ENCODE measurements around the gene STX19. TPM values are rescaled to one million over a fixed set of nuclear protein-coding genes. Genes with fewer than 3 reads are reported as not detected.

Gene STX19
- total RNA-seq, 6 experiments from 2014 or later = not detected

- Histone ChIP-seq H3K36me3 (no peaks in the 10 kb centered on the region), H3K4me1 (no peaks in the 10 kb centered on the region), H3K27ac (no peak overlapping the region), H3K4me3 (no peak overlapping the region), H3K27me3 (no peaks in the 10 kb centered on the region), H3K9me3 (no peaks in the 10 kb centered on the region)
- ATAC-seq (no peak), DNase-seq (no peak)
- intact Hi-C loops (cut with DNase I) = no loop called here
- TF ChIP-seq CTCF (IDR thresholded peaks at IDR 0.05) = no peak
- no peak for TF ChIP-seq POLR2A (IDR thresholded peaks at IDR 0.05)
- 93% methylated on average over 3 of the region's 9 CpGs for WGBS (ENCODE audit: insufficient coverage, low coverage, low lambda C conversion rate, missing lambda C conversion rate)
These were observed 39.6 kb downstream of the STX19 start for GRCh38 chr3:93988764-93989163.

GRCh38 chr3:93988283-93988682 is 40.1 kb downstream of the STX19 start:
- H3K4me1 ChIP-seq = no peaks in the 10 kb centered on the region
- no peaks in the 10 kb centered on the region for H3K27me3 ChIP-seq
- H3K27ac ChIP-seq = no peak overlapping the region
- no peaks in the 10 kb centered on the region for H3K36me3 ChIP-seq
- no peak for TF ChIP-seq POLR2A (IDR thresholded peaks at IDR 0.05)
- TF ChIP-seq CTCF (IDR thresholded peaks at IDR 0.05) = no peak
- ATAC-seq (no peak), DNase-seq (no peak)
- H3K9me3 ChIP-seq = no peaks in the 10 kb centered on the region
- intact Hi-C loops (cut with DNase I) = no loop called here
- no peak overlapping the region for H3K4me3 ChIP-seq

- Histone ChIP-seq H3K4me3 (no peak overlapping the region), H3K4me1 (peaks cover 0 to 10% (median 0%) of the 10 kb centered on the region in 4 donors), H3K27me3 (no peaks in the 10 kb centered on the region), H3K36me3 (no peaks in the 10 kb centered on the region), H3K9me3 (no peaks in the 10 kb centered on the region), H3K27ac (no peak overlapping the region)
- 81% methylated on average over 3 of the region's 5 CpGs for WGBS (ENCODE audit: insufficient coverage, low coverage, low lambda C conversion rate, missing lambda C conversion rate)
- intact Hi-C loops (cut with DNase I) = no loop called here
- DNase-seq = no peak
- ATAC-seq = no peak
- TF ChIP-seq CTCF (IDR thresholded peaks at IDR 0.05) = no peak
These were observed 43.8 kb downstream of the STX19 start for GRCh38 chr3:93984618-93985017.

GRCh38 chr3:93983408-93983807 is 45.0 kb downstream of the STX19 start:
- Histone ChIP-seq H3K9me3 (no peaks in the 10 kb centered on the region), H3K36me3 (no peaks in the 10 kb centered on the region), H3K4me1 (peaks cover 0 to 10% (median 0%) of the 10 kb centered on the region in 4 donors), H3K4me3 (no peak overlapping the region), H3K27me3 (no peaks in the 10 kb centered on the region), H3K27ac (no peak overlapping the region)
- intact Hi-C loops (cut with DNase I) = no loop called here
- TF ChIP-seq POLR2A (IDR thresholded peaks at IDR 0.05) (no peak), CTCF (IDR thresholded peaks at IDR 0.05) (no peak)
- ATAC-seq (no peak), DNase-seq (no peak)
- 96% methylated on average over 3 of the region's 3 CpGs for WGBS (ENCODE audit: insufficient coverage, low coverage, low lambda C conversion rate, missing lambda C conversion rate)

- H3K4me3 ChIP-seq = no peak overlapping the region
These were observed 46.7 kb downstream of the STX19 start for GRCh38 chr3:93981649-93982048.

More at GRCh38 chr3:93981649-93982048, 46.7 kb downstream of the STX19 start:
- Histone ChIP-seq H3K27me3 (no peaks in the 10 kb centered on the region), H3K4me1 (peaks cover 0 to 10% (median 0%) of the 10 kb centered on the region in 4 donors), H3K27ac (no peak overlapping the region), H3K36me3 (no peaks in the 10 kb centered on the region), H3K9me3 (no peaks in the 10 kb centered on the region)
- intact Hi-C loops (cut with DNase I) = no loop called here
- ATAC-seq (no peak), DNase-seq (no peak)
- 95% methylated on average over 13 of the region's 13 CpGs for WGBS (ENCODE audit: insufficient coverage, low coverage, low lambda C conversion rate, missing lambda C conversion rate)
- TF ChIP-seq CTCF (IDR thresholded peaks at IDR 0.05) = no peak

Measured in right lobe of liver (tissue), 6 donors.